H9 (cell line): ENCODE data around the gene RAD54L. TPM values are rescaled to one million over a fixed set of nuclear protein-coding genes. Genes with fewer than 3 reads are reported as not detected.

Experiments
- DNase-seq: peaks from one replicate; pipeline ENCODE4 v3.0.0-alpha.2; 2017
- H2AFZ ChIP-seq: one replicate; pipeline ENCODE4 v1.6.1; 2013; ENCODE audit warnings: mild to moderate bottlenecking, low read length, control low read depth, moderate library complexity
- H2AK5ac ChIP-seq: 2 replicates; pipeline ENCODE4 v1.6.1; 2013; ENCODE audit warnings: low read length, control low read depth, mixed read lengths; ENCODE audit not compliant: insufficient read length
- H2BK120ac ChIP-seq: one replicate; pipeline ENCODE4 v1.6.1; 2013; ENCODE audit warnings: low read depth, mild to moderate bottlenecking, low read length, control low read depth, inconsistent platforms; ENCODE audit not compliant: poor library complexity, severe bottlenecking
- H2BK12ac ChIP-seq: 2 replicates; pipeline ENCODE4 v1.6.1; 2013; ENCODE audit warnings: low read length, control low read depth, mixed read lengths, low read depth; ENCODE audit not compliant: insufficient read length
- H2BK15ac ChIP-seq: 2 replicates; pipeline ENCODE4 v1.6.1; 2013; ENCODE audit warnings: low read depth, low read length, control low read depth
- H2BK20ac ChIP-seq: one replicate; pipeline ENCODE4 v1.6.1; 2013; ENCODE audit warnings: low read depth, mild to moderate bottlenecking, low read length, control low read depth, inconsistent platforms; ENCODE audit not compliant: poor library complexity, severe bottlenecking
- H2BK5ac ChIP-seq: 2 replicates; pipeline ENCODE4 v1.6.1; 2013; ENCODE audit warnings: low read length, control low read depth, mixed read lengths; ENCODE audit not compliant: insufficient read length
- H3K14ac ChIP-seq: 2 replicates; pipeline ENCODE4 v1.6.1; 2013; ENCODE audit warnings: low read length, control low read depth; ENCODE audit not compliant: insufficient read depth
- H3K18ac ChIP-seq: 2 replicates; pipeline ENCODE4 v1.6.1; 2013; ENCODE audit warnings: low read depth, mild to moderate bottlenecking, mixed read lengths, low read length, control low read depth; ENCODE audit not compliant: insufficient read length
- H3K23ac ChIP-seq: 2 replicates; pipeline ENCODE4 v1.6.1; 2013; ENCODE audit warnings: low read length, control low read depth, mixed read lengths, low read depth; ENCODE audit not compliant: insufficient read length
- H3K23me2 ChIP-seq: 2 replicates; pipeline ENCODE4 v1.6.1; 2013; ENCODE audit warnings: low read depth, mild to moderate bottlenecking, mixed read lengths, low read length, control low read depth; ENCODE audit not compliant: insufficient read length, poor library complexity, severe bottlenecking
- H3K27ac ChIP-seq: 2 replicates; pipeline ENCODE4 v1.5.1; 2013; ENCODE audit warnings: low read length, control low read depth, mixed read lengths, low read depth; ENCODE audit not compliant: insufficient read length
- H3K27me3 ChIP-seq: 2 replicates; pipeline ENCODE4 v1.6.1; 2013; ENCODE audit warnings: low read length, control low read depth, inconsistent platforms; ENCODE audit not compliant: insufficient read depth
- H3K4ac ChIP-seq: 2 replicates; pipeline ENCODE4 v1.6.1; 2013; ENCODE audit warnings: low read depth, mild to moderate bottlenecking, control low read depth, inconsistent platforms, low read length, moderate library complexity
- H3K4me1 ChIP-seq: 2 replicates; pipeline ENCODE4 v1.6.1; 2013; ENCODE audit warnings: low read length, control low read depth, inconsistent platforms; ENCODE audit not compliant: insufficient read depth
- H3K4me2 ChIP-seq: 2 replicates; pipeline ENCODE4 v1.6.1; 2013; ENCODE audit warnings: low read length, control low read depth, mixed read lengths; ENCODE audit not compliant: insufficient read length, insufficient read depth
- H3K56ac ChIP-seq: 2 replicates; pipeline ENCODE4 v1.6.1; 2013; ENCODE audit warnings: low read depth, mild to moderate bottlenecking, mixed read lengths, low read length, control low read depth; ENCODE audit not compliant: insufficient read length
- H3K79me1 ChIP-seq: 2 replicates; pipeline ENCODE4 v1.6.1; 2013; ENCODE audit warnings: low read depth, mild to moderate bottlenecking, moderate library complexity, low read length, control low read depth, inconsistent platforms; ENCODE audit not compliant: insufficient read depth, poor library complexity, severe bottlenecking
- H3K79me2 ChIP-seq: 2 replicates; pipeline ENCODE4 v1.6.1; 2013; ENCODE audit warnings: low read length, control low read depth, inconsistent platforms; ENCODE audit not compliant: insufficient read depth
- H3K9ac ChIP-seq: 2 replicates; pipeline ENCODE4 v1.6.1; 2013; ENCODE audit warnings: low read length, control low read depth, mixed read lengths; ENCODE audit not compliant: insufficient read length; ENCODE audit errors: extremely low read depth
- H3K9me3 ChIP-seq: one replicate; pipeline ENCODE4 v1.6.1; 2013; ENCODE audit warnings: low read depth, low read length, inconsistent platforms; ENCODE audit not compliant: control insufficient read depth
- H3T11ph ChIP-seq: one replicate; pipeline ENCODE4 v1.6.1; 2013; ENCODE audit warnings: mild to moderate bottlenecking, low read length, control low read depth, inconsistent platforms
- H4K20me1 ChIP-seq: one replicate; pipeline ENCODE4 v1.6.1; 2013; ENCODE audit not compliant: control insufficient read depth, insufficient read length, insufficient read depth
- H4K5ac ChIP-seq: 2 replicates; pipeline ENCODE4 v1.6.1; 2013; ENCODE audit warnings: low read depth, mild to moderate bottlenecking, mixed read lengths, low read length, control low read depth; ENCODE audit not compliant: insufficient read length
- H4K8ac ChIP-seq: replicated peaks from 2 replicates; pipeline ENCODE4 v1.6.1; 2013; ENCODE audit warnings: low read length, control low read depth, mixed read lengths, low read depth; ENCODE audit not compliant: insufficient read length
- H4K91ac ChIP-seq: 2 replicates; pipeline ENCODE4 v1.6.1; 2013; ENCODE audit warnings: low read depth, mild to moderate bottlenecking, moderate library complexity, mixed read lengths, low read length, control low read depth; ENCODE audit not compliant: insufficient read length
- H3K27ac Mint-ChIP-seq, 3 experiments: 2 replicates in 2 of 3; 3 replicates in 1 of 3; pipeline ENCODE4 v1.8.0; 2020 to 2021; ENCODE audit warnings: mixed read lengths in 3 of 3, mild to moderate bottlenecking in 1 of 3, moderate library complexity in 1 of 3
- H3K27me3 Mint-ChIP-seq: 2 replicates; pipeline ENCODE4 v1.8.0; 2021; ENCODE audit warnings: low read depth, mild to moderate bottlenecking, moderate library complexity, mixed read lengths
- H3K36me3 Mint-ChIP-seq, 3 experiments: 2 replicates in 2 of 3; 3 replicates in 1 of 3; pipeline ENCODE4 v1.8.0; 2020 to 2021; ENCODE audit warnings: low read depth in 3 of 3, mixed read lengths in 3 of 3; ENCODE audit not compliant: insufficient read depth in 1 of 3
- H3K4me1 Mint-ChIP-seq, 2 experiments: 2 replicates each; pipeline ENCODE4 v1.8.0; 2020; ENCODE audit warnings: mixed read lengths in 2 of 2
- H3K4me3 Mint-ChIP-seq, 2 experiments: 2 replicates in 1 of 2; 3 replicates in 1 of 2; pipeline ENCODE4 v1.8.0; 2020 to 2021; ENCODE audit warnings: mild to moderate bottlenecking in 2 of 2, mixed read lengths in 2 of 2, moderate library complexity in 1 of 2
- H3K9me3 Mint-ChIP-seq, 2 experiments: 2 replicates in 1 of 2; 3 replicates in 1 of 2; pipeline ENCODE4 v1.8.0; 2020; ENCODE audit warnings: mild to moderate bottlenecking in 2 of 2, mixed read lengths in 2 of 2, moderate library complexity in 1 of 2
- WGBS: extraction: QIAGEN DNeasy Blood & Tissue Kit; methylation state at CpG from one replicate; pipeline ENCODE4 v1.1.7; 2013; ENCODE audit warnings: missing lambda C conversion rate, low lambda C conversion rate, mixed read lengths; ENCODE audit not compliant: insufficient read length; ENCODE audit errors: extremely low coverage; 5-methylcytosine and 5-hydroxymethylcytosine counted together
- total RNA-seq: library from RNA; stranded (reverse); gene quantifications from 2 replicates; pipeline ENCODE4 v1.2.1, GENCODE V29; 2021
- TF ChIP-seq, protein P1 (sequence below): fragments of 200-600 bp; sonication (generic); conservative IDR thresholded peaks from 3 replicates; pipeline ENCODE4 v1.8.0; 2021; ENCODE audit warnings: antibody characterized with exemption, mild to moderate bottlenecking

Gene RAD54L
- total RNA-seq, 1 experiment from 2014 or later: 43.4 TPM

DNA sequence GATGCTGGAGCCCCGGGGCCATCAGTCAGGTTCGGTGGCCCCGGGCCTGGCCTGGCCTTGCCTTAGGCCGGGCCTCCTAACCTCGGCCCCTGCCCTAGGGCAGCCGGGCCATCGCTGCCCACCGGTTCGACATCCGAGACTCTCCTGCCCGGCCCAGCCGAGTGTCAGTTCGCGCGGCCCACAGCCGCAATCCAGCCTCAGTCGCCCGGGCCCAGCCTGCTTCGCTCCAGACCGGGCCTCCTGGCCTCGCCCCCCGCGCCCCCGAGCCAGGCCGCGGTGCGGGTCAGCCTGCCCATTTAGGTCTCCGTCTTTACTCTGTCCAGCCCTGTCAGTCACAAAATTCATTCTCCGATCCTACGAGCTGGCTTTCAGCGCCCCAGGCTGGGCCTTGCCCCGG is 55.1 kb downstream of the RAD54L start:
- Histone ChIP-seq H4K5ac (no peak overlapping the region), H2BK120ac (no peak overlapping the region), H2BK5ac (no peak overlapping the region), H3K4me2 (peak overlapping the region; percentile 61), H3K79me2 (peaks cover 44% of the 10 kb centered on the region; the same call in 1 of the 2 replicates), H4K91ac (no peak overlapping the region), H3K79me1 (peaks cover 4% of the 10 kb centered on the region), H3K9me3 (no peaks in the 10 kb centered on the region), H3K4ac (no peak overlapping the region), H3K23ac (no peak overlapping the region), H4K8ac (no peak overlapping the region), H2AK5ac (no peak overlapping the region), H2BK12ac (no peak overlapping the region), H4K20me1 (no peaks in the 10 kb centered on the region), H2BK15ac (no peak overlapping the region), H3K4me1 (no peaks in the 10 kb centered on the region; the same call in 1 of the 2 replicates), H3K14ac (peak overlapping the region; percentile 61), H3K23me2 (peaks cover 13% of the 10 kb centered on the region), H2BK20ac (no peak overlapping the region), H3K27ac (no peak overlapping the region), H2AFZ (no peak overlapping the region), H3K27me3 (no peaks in the 10 kb centered on the region), H3K18ac (no peak overlapping the region), H3K56ac (no peak overlapping the region), H3K9ac (peak overlapping the region; percentile 39), H3T11ph (no peak overlapping the region)
- TF ChIP-seq, protein P1, sequence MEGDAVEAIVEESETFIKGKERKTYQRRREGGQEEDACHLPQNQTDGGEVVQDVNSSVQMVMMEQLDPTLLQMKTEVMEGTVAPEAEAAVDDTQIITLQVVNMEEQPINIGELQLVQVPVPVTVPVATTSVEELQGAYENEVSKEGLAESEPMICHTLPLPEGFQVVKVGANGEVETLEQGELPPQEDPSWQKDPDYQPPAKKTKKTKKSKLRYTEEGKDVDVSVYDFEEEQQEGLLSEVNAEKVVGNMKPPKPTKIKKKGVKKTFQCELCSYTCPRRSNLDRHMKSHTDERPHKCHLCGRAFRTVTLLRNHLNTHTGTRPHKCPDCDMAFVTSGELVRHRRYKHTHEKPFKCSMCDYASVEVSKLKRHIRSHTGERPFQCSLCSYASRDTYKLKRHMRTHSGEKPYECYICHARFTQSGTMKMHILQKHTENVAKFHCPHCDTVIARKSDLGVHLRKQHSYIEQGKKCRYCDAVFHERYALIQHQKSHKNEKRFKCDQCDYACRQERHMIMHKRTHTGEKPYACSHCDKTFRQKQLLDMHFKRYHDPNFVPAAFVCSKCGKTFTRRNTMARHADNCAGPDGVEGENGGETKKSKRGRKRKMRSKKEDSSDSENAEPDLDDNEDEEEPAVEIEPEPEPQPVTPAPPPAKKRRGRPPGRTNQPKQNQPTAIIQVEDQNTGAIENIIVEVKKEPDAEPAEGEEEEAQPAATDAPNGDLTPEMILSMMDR: no peak
- Mint-ChIP-seq H3K9me3 (peaks cover 0 to 3% of the 10 kb centered on the region in 2 experiments; a peak in 1 of 5 replicates), H3K27me3 (no peaks in the 10 kb centered on the region; the same call in 1 of the 2 replicates), H3K27ac (peak overlapping the region; percentile 49 to 97 (median 95); a peak in 6 of 7 replicates), H3K4me1 (peaks cover 40 to 56% of the 10 kb centered on the region in 2 experiments), H3K36me3 (peaks cover 24 to 30% (median 29%) of the 10 kb centered on the region in 3 experiments), H3K4me3 (peak overlapping the region; percentile 100)
- WGBS: no CpG with 5 or more reads among the region's 32 CpGs
- DNase-seq: no peak
